Osteocyte (in vitro differentiated cells): ENCODE results near the gene SLC22A23. TPM values are rescaled to one million over a fixed set of nuclear protein-coding genes. Genes with fewer than 3 reads are reported as not detected.

ENCODE experiments used
- DNase-seq: peaks from one replicate; pipeline ENCODE4 v3.0.0; 2021; ENCODE audit warnings: mixed read lengths; ENCODE audit not compliant: unreplicated experiment; ENCODE audit errors: extremely low spot score
- H3K27ac Mint-ChIP-seq: one replicate; pipeline ENCODE4 v1.8.0; 2021; ENCODE audit warnings: mild to moderate bottlenecking, mixed read lengths; ENCODE audit not compliant: unreplicated experiment
- H3K27me3 Mint-ChIP-seq: one replicate; pipeline ENCODE4 v1.8.0; 2021; ENCODE audit warnings: mixed read lengths; ENCODE audit not compliant: unreplicated experiment
- H3K36me3 Mint-ChIP-seq: one replicate; pipeline ENCODE4 v1.8.0; 2021; ENCODE audit warnings: mixed read lengths; ENCODE audit not compliant: unreplicated experiment
- H3K4me1 Mint-ChIP-seq: one replicate; pipeline ENCODE4 v1.8.0; 2021; ENCODE audit warnings: mixed read lengths; ENCODE audit not compliant: unreplicated experiment
- H3K4me3 Mint-ChIP-seq: one replicate; pipeline ENCODE4 v1.8.0; 2021; ENCODE audit warnings: mild to moderate bottlenecking, moderate library complexity, mixed read lengths; ENCODE audit not compliant: unreplicated experiment
- H3K9me3 Mint-ChIP-seq: one replicate; pipeline ENCODE4 v1.8.0; 2021; ENCODE audit warnings: mixed read lengths; ENCODE audit not compliant: unreplicated experiment
- CTCF ChIP-seq: fragments of 200-600 bp; sonication (generic); IDR thresholded peaks from 2 replicates; pipeline ENCODE4 v1.5.0; 2021; ENCODE audit warnings: antibody characterized with exemption, mild to moderate bottlenecking, moderate library complexity
- total RNA-seq: library from RNA; stranded (reverse); gene quantifications from 2 replicates; pipeline ENCODE4 v1.2.1, GENCODE V29; 2021

Gene SLC22A23
- total RNA-seq, 1 donor from 2014 or later = 10.4 TPM

GRCh38 chr6:3226042-3226441, 230.8 kb downstream of the SLC22A23 start:
- Mint-ChIP-seq H3K27ac (no peak overlapping the region), H3K4me3 (peak overlapping the region; percentile 91), H3K4me1 (peaks cover 49% of the 10 kb centered on the region), H3K9me3 (no peaks in the 10 kb centered on the region), H3K36me3 (peaks cover 15% of the 10 kb centered on the region), H3K27me3 (peaks cover 6% of the 10 kb centered on the region)
- TF ChIP-seq CTCF = no peak
- DNase-seq = no peak

- Mint-ChIP-seq H3K4me1 (peaks cover 23% of the 10 kb centered on the region), H3K9me3 (no peaks in the 10 kb centered on the region), H3K4me3 (no peak overlapping the region), H3K27ac (no peak overlapping the region), H3K27me3 (no peaks in the 10 kb centered on the region), H3K36me3 (peaks cover 15% of the 10 kb centered on the region)
- no peak for DNase-seq
- TF ChIP-seq CTCF = no peak
Observed at GRCh38 chr6:3222506-3223038, 234.3 kb downstream of the SLC22A23 start.

- Mint-ChIP-seq H3K36me3 (peaks cover 15% of the 10 kb centered on the region), H3K9me3 (no peaks in the 10 kb centered on the region), H3K4me1 (peaks cover 18% of the 10 kb centered on the region), H3K27ac (no peak overlapping the region), H3K27me3 (no peaks in the 10 kb centered on the region), H3K4me3 (no peak overlapping the region)
- no peak for DNase-seq
- no peak for TF ChIP-seq CTCF
Observed at GRCh38 chr6:3221578-3221977, 235.3 kb downstream of the SLC22A23 start.

GRCh38 chr6:3220366-3220765, 236.5 kb downstream of the SLC22A23 start:
- Mint-ChIP-seq H3K4me1 (peaks cover 7% of the 10 kb centered on the region), H3K4me3 (no peak overlapping the region), H3K27ac (no peak overlapping the region), H3K27me3 (no peaks in the 10 kb centered on the region), H3K9me3 (no peaks in the 10 kb centered on the region), H3K36me3 (peaks cover 12% of the 10 kb centered on the region)
- no peak for TF ChIP-seq CTCF
- no peak for DNase-seq

Other genes with a start within 250 kb of the SLC22A23 start
- 61.7 and 67.2 TPM in 2 replicates for gene TUBB2B, start 229.4 kb downstream of the SLC22A23 start, total RNA-seq
- gene PSMG4, start 198.1 kb downstream of the SLC22A23 start, total RNA-seq = 20.4 and 22.0 TPM in 2 replicates